ENCODE data around the gene MRPL16.
"Not testable (repeated sequence)": the region's sequence is repeated elsewhere in the genome, so short reads cannot be mapped to it uniquely, and the experiment has no call there.

The MRPL16 gene

GRCh38 chr11:59839615-59840014, 29.0 kb upstream of the MRPL16 start:
- no peak for DNase-seq (ENCODE audit: extremely low spot score)
- ChIA-PET POLR2A (no interaction called here), CTCF (no interaction called here)
- TF ChIP-seq TARDBP (IDR thresholded peaks at IDR 0.05) (no peak), FOXM1 (IDR thresholded peaks at IDR 0.05; ENCODE audit: borderline replicate concordance) (no peak), BHLHE40 (IDR thresholded peaks at IDR 0.05; ENCODE audit: borderline replicate concordance) (no peak), HDGF (IDR thresholded peaks at IDR 0.05; ENCODE audit: borderline replicate concordance) (no peak), ARNT (IDR thresholded peaks at IDR 0.05) (no peak), FOXK2 (IDR thresholded peaks at IDR 0.05) (no peak), FOXA1 (IDR thresholded peaks at IDR 0.05) (no peak), LEF1 (IDR thresholded peaks at IDR 0.05; ENCODE audit: borderline replicate concordance) (no peak), SUZ12 (IDR thresholded peaks at IDR 0.05) (no peak), SP1 (IDR thresholded peaks at IDR 0.05) (no peak), NFRKB (IDR thresholded peaks at IDR 0.05) (no peak), ZNF384 (IDR thresholded peaks at IDR 0.05) (no peak)

DNA sequence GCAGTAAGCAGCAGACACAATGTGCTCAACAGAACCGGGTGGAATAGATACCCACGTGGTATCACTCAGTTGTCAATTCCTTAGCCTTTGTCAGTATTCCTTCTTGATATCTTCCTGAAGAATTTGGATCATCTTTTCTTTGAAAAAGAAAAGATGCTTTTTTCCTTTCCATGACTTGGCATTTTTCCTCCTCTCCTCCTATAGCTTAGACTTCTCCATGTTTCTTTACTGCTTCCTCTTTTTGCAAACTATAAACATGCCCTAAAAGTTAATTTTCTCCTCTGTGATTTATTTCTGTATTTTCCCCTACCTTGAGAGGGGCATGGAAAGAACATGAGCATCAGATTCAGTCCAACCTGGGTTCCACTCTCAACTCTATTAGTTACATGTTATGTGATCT, 23.0 kb upstream of the MRPL16 start:
- CTCF ChIA-PET = no interaction called here
- POLR2A ChIA-PET = no interaction called here
- no peak for TF ChIP-seq LEF1 (IDR thresholded peaks at IDR 0.05; ENCODE audit: borderline replicate concordance)
- no peak for TF ChIP-seq CTBP1 (IDR thresholded peaks at IDR 0.05; ENCODE audit: borderline replicate concordance)
- no peak for TF ChIP-seq SUZ12 (IDR thresholded peaks at IDR 0.05)
- no peak for DNase-seq (ENCODE audit: extremely low spot score)

DNA sequence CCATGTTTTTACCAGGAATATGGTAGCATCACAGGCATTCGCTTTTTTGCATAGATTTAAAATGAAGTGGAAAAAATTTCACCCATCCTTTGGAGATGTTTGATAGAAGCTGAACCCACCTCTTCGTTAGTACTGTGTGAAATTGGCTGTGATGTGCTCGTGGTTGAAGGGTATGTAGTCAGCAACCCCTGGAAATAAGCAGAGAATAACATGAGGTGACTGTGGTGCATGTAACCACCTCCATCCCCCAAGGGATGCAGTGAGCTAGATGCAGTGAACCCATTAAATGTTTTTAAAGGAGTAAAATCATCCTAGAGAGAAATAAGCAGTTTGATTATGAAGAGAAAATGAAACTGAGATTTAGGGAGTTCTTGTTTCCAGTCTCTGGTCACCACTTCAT, 18.8 kb upstream of the MRPL16 start:
- no peak for DNase-seq (ENCODE audit: extremely low spot score)
- CTCF ChIA-PET = no interaction called here
- TF ChIP-seq L3MBTL2 (conservative IDR thresholded peaks at IDR 0.05) (no peak), ZNF384 (IDR thresholded peaks at IDR 0.05) (no peak), HDGF (IDR thresholded peaks at IDR 0.05; ENCODE audit: borderline replicate concordance) (no peak), BHLHE40 (IDR thresholded peaks at IDR 0.05; ENCODE audit: borderline replicate concordance) (no peak), NFRKB (IDR thresholded peaks at IDR 0.05) (no peak)
- POLR2A ChIA-PET = no interaction called here

GRCh38 chr11:59822989-59823566, 12.5 kb upstream of the MRPL16 start:
- ChIA-PET POLR2A (no interaction called here), CTCF (no interaction called here)
- TF ChIP-seq HDGF (IDR thresholded peaks at IDR 0.05; ENCODE audit: borderline replicate concordance) (no peak), SP1 (IDR thresholded peaks at IDR 0.05) (no peak), FOXM1 (IDR thresholded peaks at IDR 0.05; ENCODE audit: borderline replicate concordance) (no peak), SUZ12 (IDR thresholded peaks at IDR 0.05) (no peak)
- peak; percentile 45 for DNase-seq (ENCODE audit: extremely low spot score)

- POLR2A ChIA-PET = no interaction called here
- no peak for DNase-seq (ENCODE audit: extremely low spot score)
- TF ChIP-seq SP1 (IDR thresholded peaks at IDR 0.05) (no peak), ZNF384 (IDR thresholded peaks at IDR 0.05) (no peak), CTBP1 (IDR thresholded peaks at IDR 0.05; ENCODE audit: borderline replicate concordance) (no peak), LEF1 (IDR thresholded peaks at IDR 0.05; ENCODE audit: borderline replicate concordance) (no peak), ELF4 (IDR thresholded peaks at IDR 0.05) (no peak), FOXK2 (IDR thresholded peaks at IDR 0.05) (no peak), BHLHE40 (IDR thresholded peaks at IDR 0.05; ENCODE audit: borderline replicate concordance) (no peak), ARNT (IDR thresholded peaks at IDR 0.05) (no peak), TARDBP (IDR thresholded peaks at IDR 0.05) (no peak), SUZ12 (IDR thresholded peaks at IDR 0.05) (no peak), FOXM1 (IDR thresholded peaks at IDR 0.05; ENCODE audit: borderline replicate concordance) (no peak), L3MBTL2 (conservative IDR thresholded peaks at IDR 0.05) (no peak), FOXA1 (IDR thresholded peaks at IDR 0.05) (no peak), HDGF (IDR thresholded peaks at IDR 0.05; ENCODE audit: borderline replicate concordance) (no peak), NFRKB (IDR thresholded peaks at IDR 0.05) (no peak)
- TF ChIP-seq, protein P1, sequence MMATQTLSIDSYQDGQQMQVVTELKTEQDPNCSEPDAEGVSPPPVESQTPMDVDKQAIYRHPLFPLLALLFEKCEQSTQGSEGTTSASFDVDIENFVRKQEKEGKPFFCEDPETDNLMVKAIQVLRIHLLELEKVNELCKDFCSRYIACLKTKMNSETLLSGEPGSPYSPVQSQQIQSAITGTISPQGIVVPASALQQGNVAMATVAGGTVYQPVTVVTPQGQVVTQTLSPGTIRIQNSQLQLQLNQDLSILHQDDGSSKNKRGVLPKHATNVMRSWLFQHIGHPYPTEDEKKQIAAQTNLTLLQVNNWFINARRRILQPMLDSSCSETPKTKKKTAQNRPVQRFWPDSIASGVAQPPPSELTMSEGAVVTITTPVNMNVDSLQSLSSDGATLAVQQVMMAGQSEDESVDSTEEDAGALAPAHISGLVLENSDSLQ (IDR thresholded peaks at IDR 0.05) = no peak
- CTCF ChIA-PET = no interaction called here
Measured at GRCh38 chr11:59818572-59818971, 8.0 kb upstream of the MRPL16 start.

DNA sequence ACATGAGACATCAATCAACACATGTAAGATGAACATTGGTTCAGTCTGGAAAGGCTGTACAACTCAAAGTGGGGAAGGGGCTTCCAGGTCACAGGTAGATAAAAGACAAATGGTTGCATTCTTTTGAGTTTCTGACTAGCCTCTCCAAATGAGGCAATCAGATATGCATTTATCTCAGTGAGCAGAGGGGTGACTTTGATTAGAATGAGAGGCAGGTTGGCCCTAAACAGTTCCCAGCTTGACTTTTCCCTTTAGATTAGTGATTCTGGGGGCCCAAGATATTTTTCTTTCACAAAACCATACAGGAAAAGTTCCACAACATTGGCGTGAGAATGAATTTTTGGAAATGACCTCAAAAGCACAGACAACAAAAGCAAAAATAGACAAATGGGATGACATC, 5.9 kb upstream of the MRPL16 start:
- DNase-seq (ENCODE audit: extremely low spot score); POLR2A ChIA-PET: not testable (repeated sequence)
- CTCF ChIA-PET = interaction anchor here (1.1 kb wide), 1 partner anchor 102 kb away, joined by 3 read pairs; no protein-coding TSS in a partner anchor

DNA sequence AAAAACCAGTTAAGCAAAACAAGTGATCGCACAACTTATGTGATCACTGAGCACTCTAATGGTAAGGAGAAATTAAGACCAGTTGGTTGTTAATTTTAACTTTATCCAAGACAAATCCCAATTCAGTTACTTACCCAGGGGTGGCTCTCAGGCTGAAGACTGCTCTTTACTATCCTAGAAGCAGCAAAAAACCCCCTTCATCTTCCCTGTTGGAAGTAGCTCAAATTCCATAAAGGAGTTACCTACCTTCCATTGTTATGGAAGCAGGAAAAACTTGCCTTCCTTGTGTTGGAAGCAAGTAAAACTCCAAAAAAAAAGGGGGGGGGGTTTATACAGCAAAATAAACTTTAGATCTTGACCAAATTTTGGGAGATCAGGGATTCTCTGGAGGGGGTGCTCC, 5.2 kb upstream of the MRPL16 start:
- CTCF ChIA-PET = no interaction called here
- DNase-seq (ENCODE audit: extremely low spot score) = no peak
- POLR2A ChIA-PET = no interaction called here
- TF ChIP-seq SP1 (IDR thresholded peaks at IDR 0.05) = no peak
- TF ChIP-seq ELF4 (IDR thresholded peaks at IDR 0.05) = no peak
- no peak for TF ChIP-seq CTBP1 (IDR thresholded peaks at IDR 0.05; ENCODE audit: borderline replicate concordance)
- TF ChIP-seq FOXM1 (IDR thresholded peaks at IDR 0.05; ENCODE audit: borderline replicate concordance) = no peak

DNA sequence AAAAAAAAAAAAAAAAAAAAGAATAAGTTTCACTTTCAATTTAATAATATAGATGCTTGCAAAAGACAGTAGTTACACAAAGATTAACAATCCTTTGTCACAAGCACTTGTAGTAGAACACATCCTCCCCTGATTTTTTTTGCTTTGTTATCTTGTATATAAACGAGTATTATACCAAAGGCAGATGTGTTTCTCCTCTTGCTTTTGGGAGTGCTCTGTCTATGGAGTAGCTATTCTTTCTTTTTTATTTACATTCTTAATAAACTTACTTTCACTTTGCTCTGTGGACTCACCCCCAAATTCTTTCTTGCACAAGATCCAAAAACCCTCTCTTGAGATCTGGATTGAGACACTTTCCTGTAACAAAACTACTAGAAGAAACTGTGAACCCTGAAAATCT, 3.4 kb upstream of the MRPL16 start:
- POLR2A ChIA-PET = no interaction called here
- no peak for DNase-seq (ENCODE audit: extremely low spot score)
- CTCF ChIA-PET = interaction anchor here (0.6 kb wide), 1 partner anchor 105 kb away, joined by 3 read pairs; no protein-coding TSS in a partner anchor
- no peak for TF ChIP-seq FOXA1 (IDR thresholded peaks at IDR 0.05)
- no peak for TF ChIP-seq ELF4 (IDR thresholded peaks at IDR 0.05)

DNA sequence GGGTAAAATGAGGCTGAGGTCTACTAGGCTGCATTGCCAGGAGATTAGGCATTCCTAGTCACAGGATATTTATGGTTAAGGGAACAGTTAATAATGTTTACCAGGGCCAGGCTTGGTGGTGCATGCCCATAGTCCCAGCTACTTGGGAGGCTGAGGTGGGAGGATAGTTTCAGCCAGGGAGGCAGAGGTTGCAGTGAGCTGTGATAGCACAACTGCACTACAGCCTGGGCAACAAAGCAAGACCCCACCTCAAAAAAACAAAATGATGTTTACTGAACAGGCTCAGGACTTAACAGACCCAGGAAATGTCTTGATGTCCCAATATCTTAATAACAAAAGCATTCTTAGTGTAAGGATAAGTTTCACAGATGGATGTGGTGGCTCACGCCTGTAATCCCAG, 2.8 kb upstream of the MRPL16 start:
- ChIA-PET CTCF (interaction anchor here (0.6 kb wide), 1 partner anchor 105 kb away, joined by 3 read pairs; no protein-coding TSS in a partner anchor), POLR2A (no interaction called here)
- no peak for DNase-seq (ENCODE audit: extremely low spot score)
- no peak for TF ChIP-seq FOXK2 (IDR thresholded peaks at IDR 0.05)
- no peak for TF ChIP-seq L3MBTL2 (conservative IDR thresholded peaks at IDR 0.05)
- TF ChIP-seq CTBP1 (IDR thresholded peaks at IDR 0.05; ENCODE audit: borderline replicate concordance) = no peak
- TF ChIP-seq ARNT (IDR thresholded peaks at IDR 0.05) = no peak
- TF ChIP-seq SUZ12 (IDR thresholded peaks at IDR 0.05) = no peak
- TF ChIP-seq FOXM1 (IDR thresholded peaks at IDR 0.05; ENCODE audit: borderline replicate concordance) = no peak
- no peak for TF ChIP-seq LEF1 (IDR thresholded peaks at IDR 0.05; ENCODE audit: borderline replicate concordance)
- TF ChIP-seq NFRKB (IDR thresholded peaks at IDR 0.05) = no peak
- TF ChIP-seq ELF4 (IDR thresholded peaks at IDR 0.05) = no peak
- TF ChIP-seq BHLHE40 (IDR thresholded peaks at IDR 0.05; ENCODE audit: borderline replicate concordance) = no peak
- no peak for TF ChIP-seq ZNF384 (IDR thresholded peaks at IDR 0.05)
- TF ChIP-seq SP1 (IDR thresholded peaks at IDR 0.05) = no peak
- no peak for TF ChIP-seq HDGF (IDR thresholded peaks at IDR 0.05; ENCODE audit: borderline replicate concordance)
- no peak for TF ChIP-seq TARDBP (IDR thresholded peaks at IDR 0.05)
- no peak for TF ChIP-seq FOXA1 (IDR thresholded peaks at IDR 0.05)
- TF ChIP-seq, protein P1 (IDR thresholded peaks at IDR 0.05) = no peak

All from HEK293T (cell line).